GM19463 (cell line): Measurements from ENCODE around the gene ZSCAN5B.

Experiments
- ATAC-seq: cut with Tn5 transposase; IDR thresholded peaks from one replicate; pipeline ENCODE4 v1.9.1; 2021; ENCODE audit warnings: mild to moderate bottlenecking, moderate library complexity; ENCODE audit not compliant: unreplicated experiment

The ZSCAN5B gene

GRCh38 chr19:56147307-56147706, 50.3 kb downstream of the ZSCAN5B start:
- no peak for ATAC-seq

GRCh38 chr19:56146904-56147303, 50.7 kb downstream of the ZSCAN5B start:
- no peak for ATAC-seq

- ATAC-seq = no peak
Measured at GRCh38 chr19:56145698-56146097, 51.9 kb downstream of the ZSCAN5B start.

GRCh38 chr19:56144831-56145230, 52.8 kb downstream of the ZSCAN5B start:
- no peak for ATAC-seq

- no peak for ATAC-seq
Measured at GRCh38 chr19:56144376-56144775, 53.2 kb downstream of the ZSCAN5B start.

GRCh38 chr19:56142897-56143434, 54.6 kb downstream of the ZSCAN5B start:
- ATAC-seq = no peak

- no peak for ATAC-seq
Measured at GRCh38 chr19:56142087-56142787, 55.3 kb downstream of the ZSCAN5B start.

GRCh38 chr19:56141417-56141993, 56.1 kb downstream of the ZSCAN5B start:
- no peak for ATAC-seq

GRCh38 chr19:56140583-56141416, 56.8 kb downstream of the ZSCAN5B start, which contains the start of gene ZNF444:
ZNF444 (plus strand) TSS chr19:56141287; CDS start chr19:56146912, 5,625 bp downstream.
- peak; percentile 83 for ATAC-seq

- ATAC-seq = no peak
Measured at GRCh38 chr19:56139847-56140582, 57.6 kb downstream of the ZSCAN5B start.
